HepG2 (cell line): Measurements from ENCODE around the gene BRD2. TPM values are rescaled to one million over a fixed set of nuclear protein-coding genes. Genes with fewer than 3 reads are reported as not detected.

ENCODE experiments used
- ATAC-seq: fragments of 200-7000 bp; cut with Tn5 transposase; 3 replicates; pipeline ENCODE4 v1.9.1; 2020; ENCODE audit warnings: mild to moderate bottlenecking, moderate library complexity
- BruUV-seq: library from RNA; stranded (reverse); fragments of 400-500 nt; replicated peaks from 2 replicates; lab custom pipeline; 2021; lab: Mats Ljungman, UMichigan
- CTCF ChIA-PET: fragments of 300-600 bp; formaldehyde crosslinking; extraction: SDS; loops from one replicate; lab custom pipeline; 2021; ENCODE audit warnings: low total read pairs, inconsistent platforms, low intra/inter-chr PET ratio; lab: Yijun Ruan, JAX
- POLR2A ChIA-PET: fragments of 350-600 bp; sonication (Branson Sonifier 250); formaldehyde crosslinking; loops from one replicate; lab custom pipeline; 2020; ENCODE audit warnings: antibody characterized with exemption, inconsistent platforms; lab: Yijun Ruan, JAX
- DNase-seq: peaks from one replicate; pipeline ENCODE4 v3.0.0-alpha.2; 2015; ENCODE audit warnings: low spot score
- FAIRE-seq: peaks from 3 replicates; lab custom pipeline; 2011; peaks lifted over from hg19 to GRCh38; lab: Jason Lieb, UNC
- H2AFZ ChIP-seq: one replicate; pipeline ENCODE4 v1.6.1; 2011; ENCODE audit warnings: low read length, inconsistent platforms
- H3K27ac ChIP-seq: fragments of 300-600 bp; 3 replicates; pipeline ENCODE4 v1.8.0; 2011; ENCODE audit warnings: mixed run types, mild to moderate bottlenecking, mixed read lengths, low read length, inconsistent platforms; ENCODE audit not compliant: insufficient read depth; ENCODE audit errors: extremely low read length
- H3K27me3 ChIP-seq, 2 experiments: fragments of 200-600 bp in 1 of 2; 2 replicates in 1 of 2; 3 replicates in 1 of 2; pipeline versions ENCODE4 v1.6.0 to v1.8.0; 2011; ENCODE audit warnings: low read length in 2 of 2, mild to moderate bottlenecking in 2 of 2, moderate library complexity in 2 of 2, inconsistent platforms in 1 of 2; ENCODE audit not compliant: insufficient read depth in 2 of 2, control insufficient read depth in 1 of 2
- H3K36me3 ChIP-seq, 2 experiments: fragments of 200-600 bp in 1 of 2; replicated peaks in 1 of 2; 2 replicates in 1 of 2; 3 replicates in 1 of 2; pipeline versions ENCODE4 v1.5.1 to v1.8.0; 2011; ENCODE audit warnings: low read length in 2 of 2, inconsistent platforms in 1 of 2; ENCODE audit not compliant: insufficient read depth in 2 of 2, control insufficient read depth in 1 of 2
- H3K4me1 ChIP-seq: 2 replicates; pipeline ENCODE4 v1.5.1; 2012; ENCODE audit warnings: low read length, inconsistent platforms; ENCODE audit not compliant: insufficient read depth
- H3K4me2 ChIP-seq: 2 replicates; pipeline ENCODE4 v1.6.0; 2011; ENCODE audit warnings: low read depth, low read length, inconsistent platforms
- H3K4me3 ChIP-seq, 3 experiments: fragments of 200-600 bp in 1 of 3; sonication (generic), shearing (Covaris generic) in 1 of 3; replicated peaks in 1 of 3; 2 replicates each; pipeline ENCODE4 v1.5.1; 2011 to 2016; ENCODE audit warnings: low read length in 3 of 3, inconsistent platforms in 2 of 3, low read depth in 2 of 3, mild to moderate bottlenecking in 2 of 3, control low read depth in 1 of 3, mixed read lengths in 1 of 3; ENCODE audit not compliant: insufficient read depth in 1 of 3
- H3K79me2 ChIP-seq: one replicate; pipeline ENCODE4 v1.6.1; 2011; ENCODE audit warnings: low read length, inconsistent platforms; ENCODE audit not compliant: insufficient read depth
- H3K9ac ChIP-seq: 2 replicates; pipeline ENCODE4 v1.6.0; 2011; ENCODE audit warnings: mild to moderate bottlenecking, low read depth, low read length, inconsistent platforms; ENCODE audit not compliant: insufficient read depth
- H3K9me3 ChIP-seq: 2 replicates; pipeline ENCODE4 v1.5.1; 2012; ENCODE audit warnings: mild to moderate bottlenecking, low read length
- H4K20me1 ChIP-seq: 2 replicates; pipeline ENCODE4 v1.6.0; 2011; ENCODE audit warnings: inconsistent platforms, mild to moderate bottlenecking, low read length, moderate library complexity; ENCODE audit not compliant: insufficient read depth
- ATM ChIP-seq: fragments of 450-650 bp; IDR thresholded peaks from 2 replicates; pipeline ENCODE4 v1.7.1; 2017; ENCODE audit warnings: mild to moderate bottlenecking, borderline replicate concordance
- CEBPG ChIP-seq: IDR thresholded peaks from 2 replicates; pipeline ENCODE4 v1.6.1; 2016
- CREB1 ChIP-seq, 2 experiments: fragments of 450-650 bp in 1 of 2; IDR thresholded peaks; 2 replicates each; pipeline ENCODE4 v1.6.1; 2016 to 2017; ENCODE audit warnings: control low read depth in 1 of 2, mild to moderate bottlenecking in 1 of 2, missing compliant biosample characterization in 1 of 2, missing genetic modification characterization in 1 of 2
- KAT2B ChIP-seq: fragments of 150-350 bp; IDR thresholded peaks from 2 replicates; pipeline ENCODE4 v1.6.1; 2014; ENCODE audit warnings: low read depth, low read length, borderline replicate concordance
- NCOR1 ChIP-seq: fragments of 200-600 bp; sonication (generic); IDR thresholded peaks from 2 replicates; pipeline ENCODE4 v1.7.0; 2017; ENCODE audit warnings: antibody characterized with exemption, low read length, borderline replicate concordance
- RFXAP ChIP-seq: sonication (generic); formaldehyde crosslinking; IDR thresholded peaks from 2 replicates; pipeline ENCODE4 v1.4.0; 2020; ENCODE audit warnings: missing genetic modification reagents, borderline replicate concordance
- SMYD3 ChIP-seq: sonication (generic); formaldehyde crosslinking; IDR thresholded peaks from 2 replicates; pipeline ENCODE4 v1.8.1; 2023; ENCODE audit warnings: mild to moderate bottlenecking, missing genetic modification reagents
- SOX13 ChIP-seq, 3 experiments: fragments of 450-650 bp in 1 of 3; sonication (generic) in 1 of 3; formaldehyde crosslinking in 1 of 3; IDR thresholded peaks in 2 of 3; conservative IDR thresholded peaks in 1 of 3; 2 replicates each; pipeline versions ENCODE4 v1.5.0 to v1.6.1; 2016 to 2020; ENCODE audit warnings: antibody characterized with exemption in 1 of 3, mild to moderate bottlenecking in 1 of 3, missing compliant biosample characterization in 1 of 3, missing genetic modification reagents in 1 of 3, moderate library complexity in 1 of 3
- TCF7 ChIP-seq: sonication (generic); IDR thresholded peaks from 2 replicates; pipeline ENCODE4 v1.6.1; 2016; ENCODE audit warnings: antibody characterized with exemption, low read depth
- TFDP1 ChIP-seq: IDR thresholded peaks from 2 replicates; pipeline ENCODE4 v1.6.1; 2016; ENCODE audit warnings: missing compliant biosample characterization, missing genetic modification reagents, borderline replicate concordance
- ZNF230 ChIP-seq: sonication (generic); formaldehyde crosslinking; IDR thresholded peaks from 2 replicates; pipeline ENCODE4 v1.4.0; 2020; ENCODE audit warnings: mild to moderate bottlenecking, missing genetic modification reagents
- ZNF574 ChIP-seq: sonication (generic); formaldehyde crosslinking; IDR thresholded peaks from 2 replicates; pipeline ENCODE4 v1.4.0; 2020; ENCODE audit warnings: missing genetic modification reagents
- ZNF672 ChIP-seq: sonication (generic); formaldehyde crosslinking; IDR thresholded peaks from 2 replicates; pipeline ENCODE4 v1.8.1; 2022; ENCODE audit warnings: missing genetic modification reagents
- WGBS: methylation state at CpG from one replicate; pipeline ENCODE4 v1.1.6; 2017; ENCODE audit warnings: low lambda C conversion rate; 5-methylcytosine and 5-hydroxymethylcytosine counted together
- in situ Hi-C: cut with HindIII; loops from 2 replicates; pipeline ENCODE4 v1.10.0; 2017; ENCODE audit warnings: low pct_unique_long_range_greater_than_20kb; ENCODE audit not compliant: extremely low pct_ligation_motif_present
- intact Hi-C: fragments of 100-400 bp; cut with micrococcal nuclease; formaldehyde crosslinking; loops from one replicate; pipeline ENCODE4 v1.10.0; 2022; ENCODE audit not compliant: unreplicated experiment
- polyA plus RNA-seq, 8 experiments: library from polyadenylated mRNA; depleted of rRNA in 3 of 8; stranded (reverse) in 7 of 8; unstranded in 1 of 8; fragments of >200 nt; fragmentation: Illumina TruSeq in 4 of 8; extraction: Trizol in 4 of 8; gene quantifications; 2 replicates each; pipeline versions ENCODE4 v1.2.1 to v1.2.3, GENCODE V29; 2011 to 2016; ENCODE audit warnings: low read depth in 4 of 8, missing spikeins in 1 of 8, mixed read lengths in 1 of 8; ENCODE audit not compliant: insufficient read depth in 1 of 8
- total RNA-seq, 5 experiments: library from RNA; depleted of rRNA; stranded (reverse); fragments of >200 nt; fragmentation: Illumina TruSeq; extraction: Trizol; gene quantifications; 2 replicates each; pipeline ENCODE4 v1.2.3, GENCODE V29; 2016; ENCODE audit warnings: low read depth in 1 of 5
- TF ChIP-seq, protein P1 (sequence below): sonication (generic); formaldehyde crosslinking; conservative IDR thresholded peaks from 2 replicates; pipeline ENCODE4 v1.8.0; 2022; ENCODE audit warnings: low read depth, missing genetic modification reagents
- TF ChIP-seq, protein P2 (sequence below): sonication (generic); formaldehyde crosslinking; IDR thresholded peaks from 2 replicates; pipeline ENCODE4 v1.5.0; 2020; ENCODE audit warnings: mild to moderate bottlenecking, missing genetic modification reagents

BRD2 gene
- total and polyA plus RNA-seq, 2 of the 13 experiments (the other 11 are each of a cell fraction or from before 2014, with no cell fraction given) = 143 to 202 TPM

DNA sequence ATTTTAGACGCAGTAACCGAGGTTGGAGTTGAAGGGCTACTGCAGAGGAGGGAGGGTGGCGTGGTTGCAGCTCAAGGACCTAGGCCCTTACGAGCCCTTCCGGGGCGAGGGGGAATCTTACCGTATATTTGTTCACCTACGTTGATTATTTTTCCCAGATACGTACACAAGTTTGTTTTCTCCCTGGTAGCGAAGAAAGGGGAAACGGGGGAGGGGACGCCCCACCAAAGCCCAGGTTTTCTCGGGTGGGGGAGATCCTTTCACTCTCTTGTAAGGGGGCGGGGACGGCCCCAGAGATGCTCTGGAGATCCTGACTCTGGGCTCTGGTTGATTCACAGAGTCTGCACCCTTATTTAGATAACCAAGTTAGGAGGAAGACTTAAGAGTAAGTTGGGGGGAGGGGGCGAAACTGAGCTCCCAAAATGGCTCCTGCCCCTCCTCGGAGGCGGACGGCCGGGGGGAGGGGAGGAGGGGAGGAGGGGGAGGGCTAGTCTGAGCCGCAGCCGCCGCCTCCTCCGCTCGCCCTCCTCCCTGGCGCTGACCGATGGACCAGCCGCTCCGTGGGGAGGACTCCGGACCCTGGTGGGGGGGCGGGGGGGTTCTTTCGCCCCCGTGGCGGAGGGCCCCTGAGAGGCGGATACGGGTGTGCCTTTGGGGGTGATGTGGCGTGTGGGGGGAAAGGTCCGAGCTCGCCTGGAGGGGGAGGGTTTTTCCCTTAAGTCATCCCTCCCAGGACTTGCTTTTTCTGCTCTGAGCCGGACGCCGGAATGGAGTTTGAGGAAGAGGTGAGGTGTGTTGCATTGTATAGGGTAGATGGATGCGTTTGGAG is 2.2 kb downstream of the BRD2 start (continued):
- no peak for TF ChIP-seq ZNF574 (CRISPR knock-in tag)
- no peak for TF ChIP-seq RFXAP (CRISPR knock-in tag)
- no peak for TF ChIP-seq ZNF230 (CRISPR knock-in tag)
- TF ChIP-seq TFDP1 = no peak

DNA sequence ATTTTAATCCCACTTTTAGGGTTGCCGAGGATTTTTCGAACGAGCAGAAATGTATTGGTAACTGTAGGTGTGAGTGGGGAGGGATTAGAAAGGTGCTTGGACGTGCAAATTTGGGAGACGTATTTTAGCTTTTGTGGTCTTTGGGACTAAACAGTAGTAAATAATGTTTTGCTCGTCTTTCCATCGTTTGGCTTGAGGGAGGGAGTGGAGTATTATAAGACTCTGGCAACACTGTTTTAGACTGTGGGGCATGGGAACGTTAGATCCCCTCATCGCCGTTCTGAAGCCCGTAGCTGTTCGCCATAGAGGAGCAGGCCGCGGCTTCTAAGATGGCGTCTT is 2.8 kb downstream of the BRD2 start:
- in situ Hi-C loops = loop anchor here (5.0 to 25.0 kb wide), 2 partner anchors 779 to 1059 kb away; partner anchors contain the start of genes GPSM3, PBX2 and ZBTB12
- no peaks in the 10 kb centered on the region for H3K9me3 ChIP-seq
- peak overlapping the region; percentile 91 for H3K4me2 ChIP-seq
- intact Hi-C loops = loop anchor here (5.0 kb wide), 1 partner anchor 226 kb away; no protein-coding TSS in a partner anchor
- H3K4me3 ChIP-seq = peak overlapping the region; percentile 75 to 96 (median 78)
- FAIRE-seq = peak; percentile 4
- peaks cover 0 to 4% of the 10 kb centered on the region in 2 experiments; a peak in 1 of 5 replicates for H3K27me3 ChIP-seq
- ATAC-seq = no peak
- no peak overlapping the region for H2AFZ ChIP-seq
- 45% methylated on average over 15 of the region's 15 CpGs for WGBS
- ChIA-PET CTCF (no interaction called here), POLR2A (interaction anchor here (0.6 to 10.5 kb wide), 55 partner anchors 8 to 1429 kb away, joined by 3 to 305 read pairs (median 5); partner anchors contain the start of genes ABHD16A, AGPAT1, ATF6B and B3GALT4)
- H3K36me3 ChIP-seq = peaks cover 18 to 39% of the 10 kb centered on the region in 2 experiments
- H3K4me1 ChIP-seq = peaks cover 47% of the 10 kb centered on the region
- no TSS peak for BruUV-seq
- H3K79me2 ChIP-seq = peaks cover 81% of the 10 kb centered on the region
- peaks cover 42% of the 10 kb centered on the region for H4K20me1 ChIP-seq
- H3K27ac ChIP-seq = peak overlapping the region; percentile 99
- H3K9ac ChIP-seq = peak overlapping the region; percentile 100
- no peak for DNase-seq
- TF ChIP-seq, protein P1, sequence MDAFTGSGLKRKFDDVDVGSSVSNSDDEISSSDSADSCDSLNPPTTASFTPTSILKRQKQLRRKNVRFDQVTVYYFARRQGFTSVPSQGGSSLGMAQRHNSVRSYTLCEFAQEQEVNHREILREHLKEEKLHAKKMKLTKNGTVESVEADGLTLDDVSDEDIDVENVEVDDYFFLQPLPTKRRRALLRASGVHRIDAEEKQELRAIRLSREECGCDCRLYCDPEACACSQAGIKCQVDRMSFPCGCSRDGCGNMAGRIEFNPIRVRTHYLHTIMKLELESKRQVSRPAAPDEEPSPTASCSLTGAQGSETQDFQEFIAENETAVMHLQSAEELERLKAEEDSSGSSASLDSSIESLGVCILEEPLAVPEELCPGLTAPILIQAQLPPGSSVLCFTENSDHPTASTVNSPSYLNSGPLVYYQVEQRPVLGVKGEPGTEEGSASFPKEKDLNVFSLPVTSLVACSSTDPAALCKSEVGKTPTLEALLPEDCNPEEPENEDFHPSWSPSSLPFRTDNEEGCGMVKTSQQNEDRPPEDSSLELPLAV (CRISPR knock-in tag) = no peak
- TF ChIP-seq CREB1 (IDR thresholded peaks at IDR 0.05) (no peak), CREB1 (CRISPR knock-in tag; IDR thresholded peaks at IDR 0.05) (no peak), ATM (no peak), TCF7 (no peak), NCOR1 (no peak), ZNF672 (CRISPR knock-in tag) (no peak), SMYD3 (no peak), KAT2B (no peak), CEBPG (CRISPR knock-in tag) (no peak), SOX13 (IDR thresholded peaks at IDR 0.05) (no peak), SOX13 (CRISPR knock-in tag; conservative IDR thresholded peaks at IDR 0.05 in 1 of 2, IDR thresholded peaks at IDR 0.05 in 1 of 2) (no peak)
- TF ChIP-seq, protein P2, sequence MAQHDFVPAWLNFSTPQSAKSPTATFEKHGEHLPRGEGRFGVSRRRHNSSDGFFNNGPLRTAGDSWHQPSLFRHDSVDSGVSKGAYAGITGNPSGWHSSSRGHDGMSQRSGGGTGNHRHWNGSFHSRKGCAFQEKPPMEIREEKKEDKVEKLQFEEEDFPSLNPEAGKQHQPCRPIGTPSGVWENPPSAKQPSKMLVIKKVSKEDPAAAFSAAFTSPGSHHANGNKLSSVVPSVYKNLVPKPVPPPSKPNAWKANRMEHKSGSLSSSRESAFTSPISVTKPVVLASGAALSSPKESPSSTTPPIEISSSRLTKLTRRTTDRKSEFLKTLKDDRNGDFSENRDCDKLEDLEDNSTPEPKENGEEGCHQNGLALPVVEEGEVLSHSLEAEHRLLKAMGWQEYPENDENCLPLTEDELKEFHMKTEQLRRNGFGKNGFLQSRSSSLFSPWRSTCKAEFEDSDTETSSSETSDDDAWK (CRISPR knock-in tag) = no peak
